SK-N-SH (cell line): Measurements from ENCODE around the gene PRKCH.

ENCODE experiments used
- EZH2phosphoT487 ChIP-seq: fragments of 200-600 bp; sonication (generic); IDR thresholded peaks from 2 replicates; pipeline ENCODE4 v1.6.1; 2017; ENCODE audit warnings: low read depth, mixed run types, mild to moderate bottlenecking, antibody characterized with exemption, moderate library complexity, borderline replicate concordance
- TEAD4 ChIP-seq: IDR thresholded peaks from 2 replicates; pipeline ENCODE4 v1.4.0; 2012; ENCODE audit warnings: mild to moderate bottlenecking, borderline replicate concordance; ENCODE audit not compliant: insufficient read depth
- USF1 ChIP-seq: IDR thresholded peaks from 2 replicates; pipeline ENCODE4 v1.4.0; 2012; ENCODE audit warnings: low read depth, borderline replicate concordance

GRCh38 chr14:61549425-61549824 is 228.0 kb downstream of the PRKCH start:
- TF ChIP-seq EZH2phosphoT487 (no peak), TEAD4 (no peak), USF1 (no peak)
